ENCODE measurements around the gene SSU72.
"Not testable (repeated sequence)": the region's sequence is repeated elsewhere in the genome, so short reads cannot be mapped to it uniquely, and the experiment has no call there.

DNA sequence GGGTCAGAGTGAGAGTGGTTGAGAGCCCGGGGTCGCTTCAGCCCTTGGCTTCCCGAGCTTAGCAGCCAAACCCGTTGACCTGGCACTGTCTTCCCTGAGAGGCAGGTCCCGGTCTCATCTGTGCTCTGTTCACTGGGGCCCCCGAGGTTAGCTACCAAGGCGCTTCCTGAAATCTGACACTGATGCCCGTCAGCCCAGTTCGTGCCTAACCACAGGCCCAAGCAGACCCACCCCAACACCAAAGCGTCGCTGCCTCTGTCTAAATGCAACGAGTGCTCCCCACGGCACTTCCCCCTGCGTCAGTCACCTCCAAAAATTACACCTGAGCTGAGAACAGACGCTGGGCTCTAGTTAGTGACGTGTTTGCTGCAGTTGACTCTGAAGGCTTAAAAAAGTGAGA lies 60.3 kb downstream of the SSU72 start:
- TF ChIP-seq, protein P1, sequence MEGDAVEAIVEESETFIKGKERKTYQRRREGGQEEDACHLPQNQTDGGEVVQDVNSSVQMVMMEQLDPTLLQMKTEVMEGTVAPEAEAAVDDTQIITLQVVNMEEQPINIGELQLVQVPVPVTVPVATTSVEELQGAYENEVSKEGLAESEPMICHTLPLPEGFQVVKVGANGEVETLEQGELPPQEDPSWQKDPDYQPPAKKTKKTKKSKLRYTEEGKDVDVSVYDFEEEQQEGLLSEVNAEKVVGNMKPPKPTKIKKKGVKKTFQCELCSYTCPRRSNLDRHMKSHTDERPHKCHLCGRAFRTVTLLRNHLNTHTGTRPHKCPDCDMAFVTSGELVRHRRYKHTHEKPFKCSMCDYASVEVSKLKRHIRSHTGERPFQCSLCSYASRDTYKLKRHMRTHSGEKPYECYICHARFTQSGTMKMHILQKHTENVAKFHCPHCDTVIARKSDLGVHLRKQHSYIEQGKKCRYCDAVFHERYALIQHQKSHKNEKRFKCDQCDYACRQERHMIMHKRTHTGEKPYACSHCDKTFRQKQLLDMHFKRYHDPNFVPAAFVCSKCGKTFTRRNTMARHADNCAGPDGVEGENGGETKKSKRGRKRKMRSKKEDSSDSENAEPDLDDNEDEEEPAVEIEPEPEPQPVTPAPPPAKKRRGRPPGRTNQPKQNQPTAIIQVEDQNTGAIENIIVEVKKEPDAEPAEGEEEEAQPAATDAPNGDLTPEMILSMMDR (IDR thresholded peaks at IDR 0.05), result not testable (repeated sequence)
- TF ChIP-seq EP300 (IDR thresholded peaks at IDR 0.05; ENCODE audit: borderline replicate concordance in 1 of 2, low read depth in 1 of 2, low read length in 1 of 2); RFX5 (IDR thresholded peaks at IDR 0.05; ENCODE audit: low read length); GABPA (IDR thresholded peaks at IDR 0.05; ENCODE audit: low read depth): not testable (repeated sequence)
- TF ChIP-seq, protein P2, sequence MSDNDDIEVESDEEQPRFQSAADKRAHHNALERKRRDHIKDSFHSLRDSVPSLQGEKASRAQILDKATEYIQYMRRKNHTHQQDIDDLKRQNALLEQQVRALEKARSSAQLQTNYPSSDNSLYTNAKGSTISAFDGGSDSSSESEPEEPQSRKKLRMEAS (IDR thresholded peaks at IDR 0.05; ENCODE audit: low read depth), result not testable (repeated sequence)

All from SK-N-SH (cell line).